GM19395 (cell line): ENCODE data around the gene GAK.

ENCODE experiments used
- ATAC-seq: cut with Tn5 transposase; IDR thresholded peaks from one replicate; pipeline ENCODE4 v1.9.1; 2021; ENCODE audit warnings: mild to moderate bottlenecking, moderate library complexity; ENCODE audit not compliant: unreplicated experiment

The GAK gene

GRCh38 chr4:909821-910220 is 22.3 kb downstream of the GAK start:
- ATAC-seq, result no peak

- ATAC-seq, result no peak
Observed at GRCh38 chr4:909131-909571, 23.0 kb downstream of the GAK start.

GRCh38 chr4:907691-908425 is 24.3 kb downstream of the GAK start:
- ATAC-seq, result no peak

GRCh38 chr4:907103-907400 is 25.1 kb downstream of the GAK start:
- ATAC-seq, result no peak

- ATAC-seq, result no peak
Observed at GRCh38 chr4:906339-907102, 25.6 kb downstream of the GAK start.

- ATAC-seq, result no peak
Observed at GRCh38 chr4:905485-906338, 26.4 kb downstream of the GAK start.

- no peak for ATAC-seq
Observed at GRCh38 chr4:903066-904046, 28.8 kb downstream of the GAK start.

- ATAC-seq, result no peak
Observed at GRCh38 chr4:901192-901910, 30.8 kb downstream of the GAK start.

- ATAC-seq, result no peak
Observed at GRCh38 chr4:900721-901120, 31.4 kb downstream of the GAK start.

- no peak for ATAC-seq
Observed at GRCh38 chr4:900073-900472, 32.0 kb downstream of the GAK start.

GRCh38 chr4:899556-899906 is 32.6 kb downstream of the GAK start:
- no peak for ATAC-seq

- ATAC-seq, result no peak
Observed at GRCh38 chr4:898869-899555, 33.1 kb downstream of the GAK start.

GRCh38 chr4:898123-898522 is 34.0 kb downstream of the GAK start:
- ATAC-seq, result no peak

GRCh38 chr4:896630-897029 is 35.5 kb downstream of the GAK start:
- ATAC-seq, result no peak

- ATAC-seq, result no peak
Observed at GRCh38 chr4:896216-896615, 35.9 kb downstream of the GAK start.

- ATAC-seq, result no peak
Observed at GRCh38 chr4:895596-895995, 36.5 kb downstream of the GAK start.

GRCh38 chr4:893995-894705 is 38.0 kb downstream of the GAK start:
- no peak for ATAC-seq

GRCh38 chr4:893276-893994 is 38.7 kb downstream of the GAK start:
- no peak for ATAC-seq
